ENCODE data around the gene HSP90B1. TPM values are rescaled to one million over a fixed set of nuclear protein-coding genes. Genes with fewer than 3 reads are reported as not detected.

Gene HSP90B1
- total and polyA plus RNA-seq, 10 of the 15 experiments (the other 5 are each of a cell fraction or from before 2014, with no cell fraction given): 254 to 968 (median 560) TPM

DNA sequence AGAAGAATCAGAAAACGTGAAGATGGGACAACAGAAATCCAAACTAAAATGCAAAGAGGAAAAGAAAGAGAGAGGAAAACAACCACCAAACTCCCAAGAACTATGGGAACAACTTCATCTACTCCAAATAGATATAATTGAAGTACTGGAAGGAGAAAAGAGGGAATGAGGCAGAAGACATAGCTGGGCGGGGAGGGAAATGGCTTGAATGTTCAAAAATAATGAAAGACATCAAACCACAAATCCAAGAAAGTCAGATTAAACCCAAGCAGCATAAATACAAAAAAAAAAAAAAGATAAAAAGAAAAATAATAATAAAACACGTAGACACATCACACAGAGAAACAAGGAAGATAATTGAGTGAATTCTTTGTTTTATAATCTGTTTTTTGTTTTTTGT, 12.3 kb upstream of the HSP90B1 start:
- TF ChIP-seq KDM1A (IDR thresholded peaks at IDR 0.05; ENCODE audit: borderline replicate concordance): no peak
- ATAC-seq (no peak), DNase-seq (ENCODE audit: low read depth, low spot score) (no peak), FAIRE-seq (no peak)
- no peaks in the 10 kb centered on the region for H3K79me2 ChIP-seq (ENCODE audit: control insufficient read depth, insufficient read depth, low read length)
- no peak overlapping the region for H3K27ac ChIP-seq (ENCODE audit: control insufficient read depth, insufficient read depth)
- no peaks in the 10 kb centered on the region for H3K27me3 ChIP-seq (replicated peaks in 1 of 2; ENCODE audit: control insufficient read depth in 2 of 2, insufficient read depth in 2 of 2, low read length in 1 of 2)
- intact Hi-C loops (cut with micrococcal nuclease; ENCODE audit: unreplicated experiment) (no loop called here), in situ Hi-C loops (cut with MboI) (no loop called here)
- H2AFZ ChIP-seq (ENCODE audit: control insufficient read depth, low read depth, low read length): no peak overlapping the region
- H4K20me1 ChIP-seq (ENCODE audit: control insufficient read depth, insufficient read depth): no peaks in the 10 kb centered on the region
- H3K4me2 ChIP-seq (ENCODE audit: control insufficient read depth, insufficient read depth): no peak overlapping the region
- no peak overlapping the region for H3K9ac ChIP-seq (ENCODE audit: control insufficient read depth, insufficient read depth, low read length)
- POLR2A ChIA-PET: no interaction called here
- no peak overlapping the region for H3K4me3 ChIP-seq
- no peaks in the 10 kb centered on the region for H3K9me3 ChIP-seq (replicated peaks; ENCODE audit: control insufficient read depth, insufficient read depth, low read length)
- CTCF ChIA-PET: interaction anchor here (0.9 to 2.0 kb wide), 4 partner anchors 9 to 129 kb away, joined by 3 to 5 read pairs (median 4); no protein-coding TSS in a partner anchor
- H3K4me1 ChIP-seq (ENCODE audit: control insufficient read depth, insufficient read depth, low read length): no peaks in the 10 kb centered on the region
- WGBS (ENCODE audit: insufficient coverage, insufficient replicate concordance, low lambda C conversion rate, missing lambda C conversion rate): 97% methylated on average over 2 of the region's 3 CpGs
- H3K36me3 ChIP-seq (ENCODE audit: control insufficient read depth in 2 of 2, insufficient read depth in 2 of 2, low read length in 1 of 2): no peaks in the 10 kb centered on the region
- no TSS peak for BruUV-seq (replicated peaks)
- RAD21 ChIA-PET (ENCODE audit: unreplicated experiment): interaction anchor here (2.6 kb wide), 1 partner anchor 12 kb away, joined by 6 read pairs; the partner anchor contains the start of gene HSP90B1
- SMC1A ChIA-PET (ENCODE audit: uncharacterized antibody, unreplicated experiment): interaction anchor here (1.1 to 2.2 kb wide), 2 partner anchors 10 to 15 kb away, joined by 3 to 9 read pairs; no protein-coding TSS in a partner anchor

DNA sequence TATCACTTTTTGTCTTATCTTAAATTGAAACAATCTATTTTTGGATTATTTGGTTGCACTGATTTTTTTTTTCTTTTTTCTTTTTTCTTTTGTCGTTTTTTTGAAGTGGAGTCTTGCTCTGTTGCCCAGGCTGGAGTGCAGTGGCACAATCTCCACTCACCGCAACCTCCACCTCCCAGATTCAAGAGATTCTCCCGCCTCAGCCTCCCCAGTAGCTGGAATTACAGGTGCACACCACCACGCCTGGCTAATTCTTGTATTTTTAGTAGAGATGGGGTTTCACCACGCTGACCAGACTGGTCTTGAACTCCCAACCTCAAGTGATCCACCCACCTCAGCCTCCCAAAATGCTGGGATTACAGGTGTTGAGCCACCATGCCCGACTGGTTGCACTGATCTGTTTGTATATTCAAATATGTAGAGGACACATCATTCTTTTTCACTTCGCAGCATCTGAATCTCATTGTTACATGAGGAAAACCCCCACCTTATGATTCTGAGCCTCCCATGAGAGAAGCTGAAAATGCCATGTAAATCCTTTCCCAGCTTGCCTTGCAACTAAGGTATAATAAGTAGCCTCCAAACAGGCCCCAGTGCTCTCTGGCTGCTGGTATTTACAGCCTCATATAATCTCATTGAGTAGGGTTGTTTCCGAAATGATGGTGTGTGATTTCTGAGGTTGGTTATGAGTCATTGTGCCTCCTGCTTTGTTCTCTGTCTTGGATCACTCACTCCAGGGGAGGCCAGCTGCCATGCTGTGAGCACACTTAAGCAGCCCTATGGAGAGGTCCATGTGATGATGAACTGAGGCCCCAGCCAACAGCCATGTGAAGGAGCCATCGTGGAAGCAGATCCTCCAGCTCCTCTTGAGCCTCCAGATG, 5.2 kb upstream of the HSP90B1 start:
- Histone ChIP-seq H3K9me3 (replicated peaks; ENCODE audit: control insufficient read depth, insufficient read depth, low read length) (no peaks in the 10 kb centered on the region), H3K27ac (ENCODE audit: control insufficient read depth, insufficient read depth) (peak overlapping the region; percentile 74), H3K36me3 (ENCODE audit: control insufficient read depth in 2 of 2, insufficient read depth in 2 of 2, low read length in 1 of 2) (no peaks in the 10 kb centered on the region), H3K4me2 (ENCODE audit: control insufficient read depth, insufficient read depth) (peak overlapping the region; percentile 81), H3K79me2 (ENCODE audit: control insufficient read depth, insufficient read depth, low read length) (peaks cover 23% of the 10 kb centered on the region), H3K4me1 (ENCODE audit: control insufficient read depth, insufficient read depth, low read length) (peaks cover 24% of the 10 kb centered on the region), H3K4me3 (peak overlapping the region; percentile 56), H2AFZ (ENCODE audit: control insufficient read depth, low read depth, low read length) (peak overlapping the region; percentile 73), H3K9ac (ENCODE audit: control insufficient read depth, insufficient read depth, low read length) (peak overlapping the region; percentile 56), H4K20me1 (ENCODE audit: control insufficient read depth, insufficient read depth) (no peaks in the 10 kb centered on the region), H3K27me3 (replicated peaks in 1 of 2; ENCODE audit: control insufficient read depth in 2 of 2, insufficient read depth in 2 of 2, low read length in 1 of 2) (no peaks in the 10 kb centered on the region)
- RAD21 ChIA-PET (ENCODE audit: unreplicated experiment): interaction anchor here (0.6 to 7.4 kb wide), 10 partner anchors 11 to 184 kb away, joined by 3 to 121 read pairs (median 6); partner anchors contain the start of gene TDG
- CTCF ChIA-PET: interaction anchor here (0.7 to 5.2 kb wide), 14 partner anchors 8 to 211 kb away, joined by 3 to 33 read pairs (median 4); partner anchors contain the start of gene TDG
- WGBS (ENCODE audit: insufficient coverage, insufficient replicate concordance, low lambda C conversion rate, missing lambda C conversion rate): 1% methylated on average over 9 of the region's 9 CpGs
- DNase-seq (ENCODE audit: low read depth, low spot score) (peak; percentile 96), FAIRE-seq (peak; percentile 85), ATAC-seq (peak; percentile 60)
- POLR2A ChIA-PET: interaction anchor here (1.0 to 7.1 kb wide), 8 partner anchors 9 to 211 kb away, joined by 3 to 73 read pairs (median 4); partner anchors contain the start of gene TDG
- BruUV-seq (replicated peaks): no TSS peak
- in situ Hi-C loops (cut with MboI) (no loop called here), intact Hi-C loops (cut with micrococcal nuclease; ENCODE audit: unreplicated experiment) (no loop called here)
- SMC1A ChIA-PET (ENCODE audit: uncharacterized antibody, unreplicated experiment): interaction anchor here (0.6 to 9.4 kb wide), 14 partner anchors 8 to 571 kb away, joined by 3 to 125 read pairs (median 6); no protein-coding TSS in a partner anchor
- 0 out of 2 replicates have a peak, but pooled peaks have one; percentile 22 for TF ChIP-seq RAD51 (IDR thresholded peaks at IDR 0.05)
- TF ChIP-seq GABPA (IDR thresholded peaks at IDR 0.05; ENCODE audit: low read depth): 0 out of 2 replicates have a peak, but pooled peaks have one; percentile 39
- TF ChIP-seq, protein P1, sequence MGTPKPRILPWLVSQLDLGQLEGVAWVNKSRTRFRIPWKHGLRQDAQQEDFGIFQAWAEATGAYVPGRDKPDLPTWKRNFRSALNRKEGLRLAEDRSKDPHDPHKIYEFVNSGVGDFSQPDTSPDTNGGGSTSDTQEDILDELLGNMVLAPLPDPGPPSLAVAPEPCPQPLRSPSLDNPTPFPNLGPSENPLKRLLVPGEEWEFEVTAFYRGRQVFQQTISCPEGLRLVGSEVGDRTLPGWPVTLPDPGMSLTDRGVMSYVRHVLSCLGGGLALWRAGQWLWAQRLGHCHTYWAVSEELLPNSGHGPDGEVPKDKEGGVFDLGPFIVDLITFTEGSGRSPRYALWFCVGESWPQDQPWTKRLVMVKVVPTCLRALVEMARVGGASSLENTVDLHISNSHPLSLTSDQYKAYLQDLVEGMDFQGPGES (IDR thresholded peaks at IDR 0.05): peak; percentile 12; the same call in 1 of the 2 replicates
- TF ChIP-seq SP1 (IDR thresholded peaks at IDR 0.05; ENCODE audit: low read depth, low read length): peak; percentile 65
- TF ChIP-seq BHLHE40 (IDR thresholded peaks at IDR 0.05; ENCODE audit: borderline replicate concordance in 1 of 2, low read depth in 2 of 2, low read length in 1 of 2): peak; percentile 68 to 77; a peak in 3 of 4 replicates
- TF ChIP-seq CHD2 (IDR thresholded peaks at IDR 0.05; ENCODE audit: borderline replicate concordance, low read depth, low read length): 0 out of 2 replicates have a peak, but pooled peaks have one; percentile 46
- TF ChIP-seq CBX5 (IDR thresholded peaks at IDR 0.05; ENCODE audit: low read depth): 0 out of 2 replicates have a peak, but pooled peaks have one; percentile 49
- TF ChIP-seq NR2F1 (conservative IDR thresholded peaks at IDR 0.05): peak; percentile 59; the same call in 1 of the 2 replicates
- TF ChIP-seq EGR1 (IDR thresholded peaks at IDR 0.05; ENCODE audit: borderline replicate concordance in 1 of 2, low read depth in 2 of 2, low read length in 2 of 2): 0 out of 3 replicates have a peak, but pooled peaks of 1 of the 2 experiments have one; percentile 35
- 0 out of 2 replicates have a peak, but pooled peaks have one; percentile 35 for TF ChIP-seq WRNIP1 (IDR thresholded peaks at IDR 0.05; ENCODE audit: borderline replicate concordance, low read depth, low read length)
- peak; percentile 49; the same call in 1 of the 2 replicates for TF ChIP-seq CHD1 (IDR thresholded peaks at IDR 0.05; ENCODE audit: low read depth, low read length)
- peak; percentile 91 to 92 for TF ChIP-seq IKZF2 (IDR thresholded peaks at IDR 0.05)
- no peak for TF ChIP-seq ZNF274 (IDR thresholded peaks at IDR 0.05; ENCODE audit: insufficient read depth, insufficient read length)
